ENCODE measurements around the gene NTM. TPM values are rescaled to one million over a fixed set of nuclear protein-coding genes. Genes with fewer than 3 reads are reported as not detected.

The NTM gene
- total RNA-seq, 2 donors from 2014 or later = 0.26 to 3.6 TPM

DNA sequence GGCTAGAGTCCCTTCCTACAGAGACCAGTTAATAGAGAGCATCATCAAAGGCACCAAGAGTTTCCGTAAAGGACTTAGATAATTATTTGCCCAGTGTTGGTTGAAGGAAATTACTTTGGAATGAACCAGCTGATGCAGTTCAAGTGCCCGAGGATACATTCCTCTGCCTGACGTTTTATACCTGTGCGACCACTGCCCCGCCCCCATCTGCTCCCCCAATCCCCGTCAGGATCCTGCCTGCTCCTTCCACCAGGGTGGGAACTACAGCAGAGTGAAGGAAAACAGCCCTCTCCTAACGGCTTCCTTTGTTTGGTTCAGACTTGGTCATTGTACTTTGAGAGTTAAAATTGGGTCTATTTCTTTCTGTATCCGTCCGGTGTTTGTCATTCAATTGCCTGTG is 761.5 kb downstream of the NTM start:
- no peaks in the 10 kb centered on the region for H3K9me3 ChIP-seq
- no peak overlapping the region for H3K27ac ChIP-seq
- peaks cover 6% of the 10 kb centered on the region for H3K4me1 ChIP-seq
- H3K27me3 ChIP-seq = no peaks in the 10 kb centered on the region
- no peak for DNase-seq
- intact Hi-C loops (cut with DNase I) = no loop called here
- no peak for TF ChIP-seq POLR2A (IDR thresholded peaks at IDR 0.05)
- TF ChIP-seq, protein P1, sequence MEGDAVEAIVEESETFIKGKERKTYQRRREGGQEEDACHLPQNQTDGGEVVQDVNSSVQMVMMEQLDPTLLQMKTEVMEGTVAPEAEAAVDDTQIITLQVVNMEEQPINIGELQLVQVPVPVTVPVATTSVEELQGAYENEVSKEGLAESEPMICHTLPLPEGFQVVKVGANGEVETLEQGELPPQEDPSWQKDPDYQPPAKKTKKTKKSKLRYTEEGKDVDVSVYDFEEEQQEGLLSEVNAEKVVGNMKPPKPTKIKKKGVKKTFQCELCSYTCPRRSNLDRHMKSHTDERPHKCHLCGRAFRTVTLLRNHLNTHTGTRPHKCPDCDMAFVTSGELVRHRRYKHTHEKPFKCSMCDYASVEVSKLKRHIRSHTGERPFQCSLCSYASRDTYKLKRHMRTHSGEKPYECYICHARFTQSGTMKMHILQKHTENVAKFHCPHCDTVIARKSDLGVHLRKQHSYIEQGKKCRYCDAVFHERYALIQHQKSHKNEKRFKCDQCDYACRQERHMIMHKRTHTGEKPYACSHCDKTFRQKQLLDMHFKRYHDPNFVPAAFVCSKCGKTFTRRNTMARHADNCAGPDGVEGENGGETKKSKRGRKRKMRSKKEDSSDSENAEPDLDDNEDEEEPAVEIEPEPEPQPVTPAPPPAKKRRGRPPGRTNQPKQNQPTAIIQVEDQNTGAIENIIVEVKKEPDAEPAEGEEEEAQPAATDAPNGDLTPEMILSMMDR (IDR thresholded peaks at IDR 0.05) = no peak
- 24 to 34% methylated on average over 9 of the region's 9 CpGs for WGBS, 2 donors
- no peak overlapping the region for H3K4me3 ChIP-seq
- H3K36me3 ChIP-seq (replicated peaks in 1 of 2; ENCODE audit: insufficient read depth in 1 of 2, low read depth in 2 of 2) = no peaks in the 10 kb centered on the region
- ATAC-seq = no peak

DNA sequence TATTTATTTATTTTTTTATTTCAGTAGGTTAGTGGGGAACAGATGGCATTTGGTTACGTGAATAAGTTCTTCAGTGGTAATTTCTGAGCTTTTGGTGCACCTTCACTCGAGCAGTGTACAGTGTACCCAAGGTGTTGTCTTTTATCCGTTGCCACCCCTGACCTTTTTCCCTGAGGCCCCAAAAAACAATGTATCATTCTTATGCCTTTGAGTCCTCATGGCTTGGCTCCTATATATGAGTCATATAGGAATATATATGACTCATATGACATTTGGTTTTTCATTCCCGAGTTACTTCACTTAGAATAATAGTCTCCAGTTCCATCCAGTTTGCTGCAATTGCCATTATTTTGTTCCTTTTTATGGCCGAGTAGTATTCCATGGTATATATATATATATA is 763.9 kb downstream of the NTM start:
- ATAC-seq = no peak

DNA sequence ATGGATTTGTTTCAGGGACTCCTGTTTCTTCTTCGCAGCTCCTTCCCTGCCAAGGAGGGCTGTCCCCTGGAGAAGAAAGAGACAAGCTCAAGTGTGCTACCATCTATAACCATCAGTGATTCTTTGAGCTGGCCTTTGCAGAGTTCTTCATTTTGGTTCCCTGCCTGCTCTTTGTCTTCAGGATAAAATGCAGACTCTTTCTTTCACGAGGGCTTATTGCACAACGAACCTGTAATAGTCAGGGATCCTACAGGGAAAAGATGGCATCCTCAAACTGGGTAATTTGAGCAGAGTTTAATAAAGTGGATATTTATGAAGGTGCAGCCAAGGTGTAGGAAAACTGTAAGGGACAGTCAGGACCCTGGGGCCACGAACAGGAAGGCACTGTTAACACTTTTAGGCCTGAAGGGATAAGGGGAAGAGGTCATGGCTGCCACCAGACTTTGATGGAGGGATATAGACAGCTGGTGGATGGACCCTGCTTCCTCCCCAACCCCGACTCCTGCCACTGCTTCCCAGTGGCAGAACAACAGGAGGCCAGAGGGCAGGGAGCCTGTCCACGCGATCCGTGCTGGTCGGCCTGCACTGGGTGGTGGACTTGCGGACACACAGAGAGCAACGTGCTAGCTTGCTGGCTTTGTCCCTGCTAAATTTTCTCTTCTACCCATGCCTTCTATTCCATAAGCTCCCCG is 767.0 kb downstream of the NTM start:
- TF ChIP-seq, protein P1 (IDR thresholded peaks at IDR 0.05) = no peak
- H3K27me3 ChIP-seq = no peaks in the 10 kb centered on the region
- H3K27ac ChIP-seq = no peak overlapping the region
- DNase-seq (no peak), ATAC-seq (no peak)
- 81 to 86% methylated on average over 12 of the region's 12 CpGs for WGBS, 2 donors
- H3K4me3 ChIP-seq = no peak overlapping the region
- no peaks in the 10 kb centered on the region for H3K9me3 ChIP-seq
- no peaks in the 10 kb centered on the region for H3K36me3 ChIP-seq (replicated peaks in 1 of 2; ENCODE audit: insufficient read depth in 1 of 2, low read depth in 2 of 2)
- H3K4me1 ChIP-seq = peaks cover 4% of the 10 kb centered on the region
- intact Hi-C loops (cut with DNase I) = no loop called here

More for the DNA sequence above, 763.9 kb downstream of the NTM start:
- peaks cover 4% of the 10 kb centered on the region for H3K4me1 ChIP-seq
- H3K27ac ChIP-seq = no peak overlapping the region
- H3K9me3 ChIP-seq = no peaks in the 10 kb centered on the region
- no peak for TF ChIP-seq POLR2A (IDR thresholded peaks at IDR 0.05)
- TF ChIP-seq, protein P1 (IDR thresholded peaks at IDR 0.05) = no peak
- intact Hi-C loops (cut with DNase I) = no loop called here
- H3K27me3 ChIP-seq = no peaks in the 10 kb centered on the region
- H3K4me3 ChIP-seq = no peak overlapping the region
- 59 to 64% methylated on average over 5 of the region's 5 CpGs for WGBS, 2 donors
- no peaks in the 10 kb centered on the region for H3K36me3 ChIP-seq (replicated peaks in 1 of 2; ENCODE audit: insufficient read depth in 1 of 2, low read depth in 2 of 2)
- DNase-seq = no peak

DNA sequence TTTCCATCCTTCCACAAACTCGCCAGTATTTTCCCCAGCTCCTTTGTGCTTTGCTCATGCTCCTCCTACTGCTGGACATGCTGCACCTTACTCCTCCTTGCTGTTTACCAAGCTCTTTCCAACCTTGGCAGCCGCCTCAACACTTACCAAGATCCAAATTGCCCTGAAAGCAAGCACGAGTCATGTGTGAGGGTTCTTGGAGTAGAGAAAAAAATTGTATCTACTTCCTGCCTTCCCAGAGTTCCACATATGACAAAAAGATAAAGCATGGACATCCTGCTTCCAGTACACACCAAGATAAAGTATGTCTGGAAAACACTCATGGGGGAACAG is 767.5 kb downstream of the NTM start:
- DNase-seq (no peak), ATAC-seq (no peak)
- H3K36me3 ChIP-seq (replicated peaks in 1 of 2; ENCODE audit: insufficient read depth in 1 of 2, low read depth in 2 of 2) = no peaks in the 10 kb centered on the region
- TF ChIP-seq, protein P1 (IDR thresholded peaks at IDR 0.05) = no peak
- TF ChIP-seq POLR2A (IDR thresholded peaks at IDR 0.05) = no peak
- no peak overlapping the region for H3K27ac ChIP-seq
- no peaks in the 10 kb centered on the region for H3K9me3 ChIP-seq
- H3K4me1 ChIP-seq = peaks cover 4% of the 10 kb centered on the region
- intact Hi-C loops (cut with DNase I) = no loop called here
- no peaks in the 10 kb centered on the region for H3K27me3 ChIP-seq
- no peak overlapping the region for H3K4me3 ChIP-seq
- 51 to 60% methylated on average over 3 of the region's 3 CpGs for WGBS, 2 donors

DNA sequence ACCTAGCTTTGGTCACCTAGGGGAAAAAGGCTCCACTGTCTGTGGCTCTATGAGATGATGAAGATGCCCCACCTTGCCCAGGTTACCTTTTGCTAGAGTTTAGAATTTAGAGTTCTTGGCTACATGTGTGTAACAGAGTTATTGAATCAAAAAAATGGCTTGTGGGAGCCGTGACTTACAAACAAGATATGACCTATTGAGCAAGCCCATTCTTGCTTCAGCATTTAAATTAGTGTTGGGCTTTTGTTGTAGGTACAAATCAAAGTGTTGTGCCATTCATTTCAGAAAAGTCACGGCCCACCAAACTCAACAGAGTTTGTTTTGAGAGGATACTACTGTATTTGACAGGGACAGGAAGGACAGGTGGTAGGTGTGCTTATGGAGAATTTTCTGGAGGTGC is 768.8 kb downstream of the NTM start:
- DNase-seq (no peak), ATAC-seq (no peak)
- Histone ChIP-seq H3K4me1 (peaks cover 4% of the 10 kb centered on the region), H3K4me3 (no peak overlapping the region), H3K27me3 (no peaks in the 10 kb centered on the region), H3K27ac (no peak overlapping the region), H3K36me3 (replicated peaks in 1 of 2; ENCODE audit: insufficient read depth in 1 of 2, low read depth in 2 of 2) (no peaks in the 10 kb centered on the region), H3K9me3 (no peaks in the 10 kb centered on the region)
- intact Hi-C loops (cut with DNase I) = no loop called here
- WGBS, 2 donors = 73 to 76% methylated on average over 2 of the region's 2 CpGs
- TF ChIP-seq POLR2A (IDR thresholded peaks at IDR 0.05) = no peak
- TF ChIP-seq, protein P1 (IDR thresholded peaks at IDR 0.05) = no peak
